H9 (cell line): Measurements from ENCODE around the gene TGFA. TPM values are rescaled to one million over a fixed set of nuclear protein-coding genes. Genes with fewer than 3 reads are reported as not detected.

ENCODE experiments used
- DNase-seq: peaks from one replicate; pipeline ENCODE4 v3.0.0-alpha.2; 2017
- H2AFZ ChIP-seq: one replicate; pipeline ENCODE4 v1.6.1; 2013; ENCODE audit warnings: mild to moderate bottlenecking, low read length, control low read depth, moderate library complexity
- H2AK5ac ChIP-seq: 2 replicates; pipeline ENCODE4 v1.6.1; 2013; ENCODE audit warnings: low read length, control low read depth, mixed read lengths; ENCODE audit not compliant: insufficient read length
- H2BK120ac ChIP-seq: one replicate; pipeline ENCODE4 v1.6.1; 2013; ENCODE audit warnings: low read depth, mild to moderate bottlenecking, low read length, control low read depth, inconsistent platforms; ENCODE audit not compliant: poor library complexity, severe bottlenecking
- H2BK12ac ChIP-seq: 2 replicates; pipeline ENCODE4 v1.6.1; 2013; ENCODE audit warnings: low read length, control low read depth, mixed read lengths, low read depth; ENCODE audit not compliant: insufficient read length
- H2BK15ac ChIP-seq: 2 replicates; pipeline ENCODE4 v1.6.1; 2013; ENCODE audit warnings: low read depth, low read length, control low read depth
- H2BK20ac ChIP-seq: one replicate; pipeline ENCODE4 v1.6.1; 2013; ENCODE audit warnings: low read depth, mild to moderate bottlenecking, low read length, control low read depth, inconsistent platforms; ENCODE audit not compliant: poor library complexity, severe bottlenecking
- H2BK5ac ChIP-seq: 2 replicates; pipeline ENCODE4 v1.6.1; 2013; ENCODE audit warnings: low read length, control low read depth, mixed read lengths; ENCODE audit not compliant: insufficient read length
- H3K14ac ChIP-seq: 2 replicates; pipeline ENCODE4 v1.6.1; 2013; ENCODE audit warnings: low read length, control low read depth; ENCODE audit not compliant: insufficient read depth
- H3K18ac ChIP-seq: 2 replicates; pipeline ENCODE4 v1.6.1; 2013; ENCODE audit warnings: low read depth, mild to moderate bottlenecking, mixed read lengths, low read length, control low read depth; ENCODE audit not compliant: insufficient read length
- H3K23ac ChIP-seq: 2 replicates; pipeline ENCODE4 v1.6.1; 2013; ENCODE audit warnings: low read length, control low read depth, mixed read lengths, low read depth; ENCODE audit not compliant: insufficient read length
- H3K23me2 ChIP-seq: 2 replicates; pipeline ENCODE4 v1.6.1; 2013; ENCODE audit warnings: low read depth, mild to moderate bottlenecking, mixed read lengths, low read length, control low read depth; ENCODE audit not compliant: insufficient read length, poor library complexity, severe bottlenecking
- H3K27ac ChIP-seq: 2 replicates; pipeline ENCODE4 v1.5.1; 2013; ENCODE audit warnings: low read length, control low read depth, mixed read lengths, low read depth; ENCODE audit not compliant: insufficient read length
- H3K27me3 ChIP-seq: 2 replicates; pipeline ENCODE4 v1.6.1; 2013; ENCODE audit warnings: low read length, control low read depth, inconsistent platforms; ENCODE audit not compliant: insufficient read depth
- H3K4ac ChIP-seq: 2 replicates; pipeline ENCODE4 v1.6.1; 2013; ENCODE audit warnings: low read depth, mild to moderate bottlenecking, control low read depth, inconsistent platforms, low read length, moderate library complexity
- H3K4me1 ChIP-seq: 2 replicates; pipeline ENCODE4 v1.6.1; 2013; ENCODE audit warnings: low read length, control low read depth, inconsistent platforms; ENCODE audit not compliant: insufficient read depth
- H3K4me2 ChIP-seq: 2 replicates; pipeline ENCODE4 v1.6.1; 2013; ENCODE audit warnings: low read length, control low read depth, mixed read lengths; ENCODE audit not compliant: insufficient read length, insufficient read depth
- H3K56ac ChIP-seq: 2 replicates; pipeline ENCODE4 v1.6.1; 2013; ENCODE audit warnings: low read depth, mild to moderate bottlenecking, mixed read lengths, low read length, control low read depth; ENCODE audit not compliant: insufficient read length
- H3K79me1 ChIP-seq: 2 replicates; pipeline ENCODE4 v1.6.1; 2013; ENCODE audit warnings: low read depth, mild to moderate bottlenecking, moderate library complexity, low read length, control low read depth, inconsistent platforms; ENCODE audit not compliant: insufficient read depth, poor library complexity, severe bottlenecking
- H3K79me2 ChIP-seq: 2 replicates; pipeline ENCODE4 v1.6.1; 2013; ENCODE audit warnings: low read length, control low read depth, inconsistent platforms; ENCODE audit not compliant: insufficient read depth
- H3K9ac ChIP-seq: 2 replicates; pipeline ENCODE4 v1.6.1; 2013; ENCODE audit warnings: low read length, control low read depth, mixed read lengths; ENCODE audit not compliant: insufficient read length; ENCODE audit errors: extremely low read depth
- H3K9me3 ChIP-seq: one replicate; pipeline ENCODE4 v1.6.1; 2013; ENCODE audit warnings: low read depth, low read length, inconsistent platforms; ENCODE audit not compliant: control insufficient read depth
- H3T11ph ChIP-seq: one replicate; pipeline ENCODE4 v1.6.1; 2013; ENCODE audit warnings: mild to moderate bottlenecking, low read length, control low read depth, inconsistent platforms
- H4K20me1 ChIP-seq: one replicate; pipeline ENCODE4 v1.6.1; 2013; ENCODE audit not compliant: control insufficient read depth, insufficient read length, insufficient read depth
- H4K5ac ChIP-seq: 2 replicates; pipeline ENCODE4 v1.6.1; 2013; ENCODE audit warnings: low read depth, mild to moderate bottlenecking, mixed read lengths, low read length, control low read depth; ENCODE audit not compliant: insufficient read length
- H4K8ac ChIP-seq: replicated peaks from 2 replicates; pipeline ENCODE4 v1.6.1; 2013; ENCODE audit warnings: low read length, control low read depth, mixed read lengths, low read depth; ENCODE audit not compliant: insufficient read length
- H4K91ac ChIP-seq: 2 replicates; pipeline ENCODE4 v1.6.1; 2013; ENCODE audit warnings: low read depth, mild to moderate bottlenecking, moderate library complexity, mixed read lengths, low read length, control low read depth; ENCODE audit not compliant: insufficient read length
- H3K27ac Mint-ChIP-seq, 3 experiments: 2 replicates in 2 of 3; 3 replicates in 1 of 3; pipeline ENCODE4 v1.8.0; 2020 to 2021; ENCODE audit warnings: mixed read lengths in 3 of 3, mild to moderate bottlenecking in 1 of 3, moderate library complexity in 1 of 3
- H3K27me3 Mint-ChIP-seq: 2 replicates; pipeline ENCODE4 v1.8.0; 2021; ENCODE audit warnings: low read depth, mild to moderate bottlenecking, moderate library complexity, mixed read lengths
- H3K36me3 Mint-ChIP-seq, 3 experiments: 2 replicates in 2 of 3; 3 replicates in 1 of 3; pipeline ENCODE4 v1.8.0; 2020 to 2021; ENCODE audit warnings: low read depth in 3 of 3, mixed read lengths in 3 of 3; ENCODE audit not compliant: insufficient read depth in 1 of 3
- H3K4me1 Mint-ChIP-seq, 2 experiments: 2 replicates each; pipeline ENCODE4 v1.8.0; 2020; ENCODE audit warnings: mixed read lengths in 2 of 2
- H3K4me3 Mint-ChIP-seq, 2 experiments: 2 replicates in 1 of 2; 3 replicates in 1 of 2; pipeline ENCODE4 v1.8.0; 2020 to 2021; ENCODE audit warnings: mild to moderate bottlenecking in 2 of 2, mixed read lengths in 2 of 2, moderate library complexity in 1 of 2
- H3K9me3 Mint-ChIP-seq, 2 experiments: 2 replicates in 1 of 2; 3 replicates in 1 of 2; pipeline ENCODE4 v1.8.0; 2020; ENCODE audit warnings: mild to moderate bottlenecking in 2 of 2, mixed read lengths in 2 of 2, moderate library complexity in 1 of 2
- WGBS: extraction: QIAGEN DNeasy Blood & Tissue Kit; methylation state at CpG from one replicate; pipeline ENCODE4 v1.1.7; 2013; ENCODE audit warnings: missing lambda C conversion rate, low lambda C conversion rate, mixed read lengths; ENCODE audit not compliant: insufficient read length; ENCODE audit errors: extremely low coverage; 5-methylcytosine and 5-hydroxymethylcytosine counted together
- total RNA-seq: library from RNA; stranded (reverse); gene quantifications from 2 replicates; pipeline ENCODE4 v1.2.1, GENCODE V29; 2021
- TF ChIP-seq, protein P1 (sequence below): fragments of 200-600 bp; sonication (generic); conservative IDR thresholded peaks from 3 replicates; pipeline ENCODE4 v1.8.0; 2021; ENCODE audit warnings: antibody characterized with exemption, mild to moderate bottlenecking

Gene TGFA
- total RNA-seq, 1 experiment from 2014 or later: 3.3 TPM

DNA sequence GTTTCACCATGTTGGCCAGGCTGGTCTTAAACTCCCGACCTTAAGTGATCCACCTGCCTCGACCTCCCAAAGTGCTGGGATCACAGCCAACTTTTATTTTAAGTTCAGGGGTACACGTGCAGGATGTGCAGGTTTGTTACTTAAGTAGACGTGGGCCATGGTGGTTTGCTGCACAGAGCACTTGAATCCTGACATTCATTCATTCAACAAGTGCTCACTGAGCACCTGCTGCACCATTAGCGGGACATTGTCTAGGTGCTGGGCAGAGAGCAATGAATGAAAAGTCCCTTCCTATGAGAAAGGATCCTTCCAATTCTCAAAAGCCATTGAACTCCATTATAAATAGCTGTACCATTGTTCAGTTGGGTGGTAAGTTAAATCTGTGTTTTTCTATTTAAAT lies 31.0 kb downstream of the TGFA start:
- H3K4ac ChIP-seq: no peak overlapping the region
- peaks cover 1% of the 10 kb centered on the region; the same call in 1 of the 2 replicates for H3K27me3 Mint-ChIP-seq
- H3K4me1 Mint-ChIP-seq: peaks cover 21 to 22% of the 10 kb centered on the region in 2 experiments
- no peak overlapping the region for H3K9ac ChIP-seq
- H3K27ac ChIP-seq: no peak overlapping the region
- H2BK15ac ChIP-seq: no peak overlapping the region
- H2AK5ac ChIP-seq: no peak overlapping the region
- no peak overlapping the region for H2BK120ac ChIP-seq
- H3K36me3 Mint-ChIP-seq: no peaks in the 10 kb centered on the region
- no peaks in the 10 kb centered on the region; a peak in 1 of 5 replicates for H3K9me3 Mint-ChIP-seq
- H3K4me3 Mint-ChIP-seq: no peak overlapping the region
- H2BK20ac ChIP-seq: no peak overlapping the region
- no peak overlapping the region for H3T11ph ChIP-seq
- no peak overlapping the region for H4K8ac ChIP-seq
- H3K23me2 ChIP-seq: no peaks in the 10 kb centered on the region
- H4K5ac ChIP-seq: no peak overlapping the region
- H2AFZ ChIP-seq: no peak overlapping the region
- no peaks in the 10 kb centered on the region for H3K79me1 ChIP-seq
- H2BK12ac ChIP-seq: no peak overlapping the region
- no peak overlapping the region for H3K4me2 ChIP-seq
- no peaks in the 10 kb centered on the region for H3K79me2 ChIP-seq
- DNase-seq: no peak
- no peaks in the 10 kb centered on the region for H4K20me1 ChIP-seq
- no peak overlapping the region for H4K91ac ChIP-seq
- TF ChIP-seq, protein P1, sequence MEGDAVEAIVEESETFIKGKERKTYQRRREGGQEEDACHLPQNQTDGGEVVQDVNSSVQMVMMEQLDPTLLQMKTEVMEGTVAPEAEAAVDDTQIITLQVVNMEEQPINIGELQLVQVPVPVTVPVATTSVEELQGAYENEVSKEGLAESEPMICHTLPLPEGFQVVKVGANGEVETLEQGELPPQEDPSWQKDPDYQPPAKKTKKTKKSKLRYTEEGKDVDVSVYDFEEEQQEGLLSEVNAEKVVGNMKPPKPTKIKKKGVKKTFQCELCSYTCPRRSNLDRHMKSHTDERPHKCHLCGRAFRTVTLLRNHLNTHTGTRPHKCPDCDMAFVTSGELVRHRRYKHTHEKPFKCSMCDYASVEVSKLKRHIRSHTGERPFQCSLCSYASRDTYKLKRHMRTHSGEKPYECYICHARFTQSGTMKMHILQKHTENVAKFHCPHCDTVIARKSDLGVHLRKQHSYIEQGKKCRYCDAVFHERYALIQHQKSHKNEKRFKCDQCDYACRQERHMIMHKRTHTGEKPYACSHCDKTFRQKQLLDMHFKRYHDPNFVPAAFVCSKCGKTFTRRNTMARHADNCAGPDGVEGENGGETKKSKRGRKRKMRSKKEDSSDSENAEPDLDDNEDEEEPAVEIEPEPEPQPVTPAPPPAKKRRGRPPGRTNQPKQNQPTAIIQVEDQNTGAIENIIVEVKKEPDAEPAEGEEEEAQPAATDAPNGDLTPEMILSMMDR: no peak
- peaks cover 5% of the 10 kb centered on the region; the same call in 1 of the 2 replicates for H3K4me1 ChIP-seq
- H3K14ac ChIP-seq: no peak overlapping the region
- H3K23ac ChIP-seq: no peak overlapping the region
- no peak overlapping the region for H3K56ac ChIP-seq
- H2BK5ac ChIP-seq: no peak overlapping the region
- H3K9me3 ChIP-seq: no peaks in the 10 kb centered on the region
- no CpG with 5 or more reads among the region's 5 CpGs for WGBS
- H3K27me3 ChIP-seq: no peaks in the 10 kb centered on the region
- no peak overlapping the region for H3K27ac Mint-ChIP-seq
- H3K18ac ChIP-seq: no peak overlapping the region
